GM06990 (cell line): ENCODE data around the gene MIEN1.

Experiments
- DNase-seq: peaks from one replicate; pipeline ENCODE4 v3.0.0-alpha.2; 2011; ENCODE audit not compliant: insufficient read length; ENCODE audit errors: extremely low read depth
- H3K27me3 ChIP-seq: replicated peaks from 2 replicates; pipeline ENCODE4 v1.6.0; 2011; ENCODE audit warnings: low read length; ENCODE audit not compliant: control insufficient read depth, insufficient read depth
- H3K36me3 ChIP-seq: 2 replicates; pipeline ENCODE4 v1.5.1; 2011; ENCODE audit warnings: low read length; ENCODE audit not compliant: control insufficient read depth, insufficient read depth
- H3K4me3 ChIP-seq: replicated peaks from 2 replicates; pipeline ENCODE4 v1.5.1; 2011; ENCODE audit warnings: low read depth, mild to moderate bottlenecking, control low read depth, low read length
- TF ChIP-seq, protein P1 (sequence below): IDR thresholded peaks from 2 replicates; pipeline ENCODE4 v1.5.1; 2011; ENCODE audit warnings: low read length, control low read depth, mild to moderate bottlenecking, inconsistent platforms; ENCODE audit not compliant: insufficient read depth, poor library complexity, severe bottlenecking

MIEN1 gene

DNA sequence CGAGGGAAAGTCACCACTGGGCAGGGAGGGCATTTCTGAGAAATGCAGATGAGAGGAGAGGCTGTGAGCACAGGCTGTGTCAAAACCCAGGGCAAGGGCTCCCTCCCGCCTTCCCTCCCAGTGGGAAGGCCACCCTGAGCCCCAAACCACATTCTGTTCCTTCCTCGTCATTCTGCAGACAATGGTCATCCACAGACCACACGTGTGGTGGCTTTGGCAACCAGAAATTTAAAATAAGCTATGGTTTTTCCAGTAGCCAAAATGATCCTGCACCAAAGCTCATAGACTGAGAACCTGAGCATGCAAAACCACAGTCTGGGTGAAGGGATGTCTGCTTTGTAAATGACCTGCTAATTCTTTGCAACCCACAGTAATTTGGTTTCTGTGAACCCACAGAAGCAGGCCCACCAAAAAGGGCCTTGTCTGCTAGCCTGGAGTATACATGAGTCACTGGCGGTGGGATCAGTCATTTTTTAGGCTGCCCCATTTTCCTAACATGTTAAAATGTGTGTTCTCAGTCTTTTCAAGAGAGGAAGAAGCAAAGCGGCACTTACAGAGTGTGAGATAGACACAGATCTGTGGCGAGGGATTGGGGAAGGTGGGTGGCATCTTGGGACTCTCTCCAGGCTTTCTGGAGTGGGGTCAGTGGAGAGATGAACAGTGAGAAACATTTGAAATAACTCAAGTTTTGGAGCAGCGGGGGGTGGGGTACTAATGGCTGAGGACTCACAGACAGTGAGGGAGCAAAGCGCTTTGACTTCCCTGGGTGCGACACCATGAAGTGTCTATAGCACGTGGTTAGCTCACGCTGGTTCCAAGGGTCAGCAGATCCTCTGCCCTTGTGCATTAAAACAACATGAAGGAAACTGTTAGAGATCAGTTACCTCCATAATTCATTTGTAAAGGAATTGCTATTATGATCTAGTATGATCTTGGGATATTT lies 27.9 kb upstream of the MIEN1 start:
- Histone ChIP-seq H3K4me3 (no peak overlapping the region), H3K36me3 (peaks cover 4% of the 10 kb centered on the region), H3K27me3 (no peaks in the 10 kb centered on the region)
- TF ChIP-seq, protein P1, sequence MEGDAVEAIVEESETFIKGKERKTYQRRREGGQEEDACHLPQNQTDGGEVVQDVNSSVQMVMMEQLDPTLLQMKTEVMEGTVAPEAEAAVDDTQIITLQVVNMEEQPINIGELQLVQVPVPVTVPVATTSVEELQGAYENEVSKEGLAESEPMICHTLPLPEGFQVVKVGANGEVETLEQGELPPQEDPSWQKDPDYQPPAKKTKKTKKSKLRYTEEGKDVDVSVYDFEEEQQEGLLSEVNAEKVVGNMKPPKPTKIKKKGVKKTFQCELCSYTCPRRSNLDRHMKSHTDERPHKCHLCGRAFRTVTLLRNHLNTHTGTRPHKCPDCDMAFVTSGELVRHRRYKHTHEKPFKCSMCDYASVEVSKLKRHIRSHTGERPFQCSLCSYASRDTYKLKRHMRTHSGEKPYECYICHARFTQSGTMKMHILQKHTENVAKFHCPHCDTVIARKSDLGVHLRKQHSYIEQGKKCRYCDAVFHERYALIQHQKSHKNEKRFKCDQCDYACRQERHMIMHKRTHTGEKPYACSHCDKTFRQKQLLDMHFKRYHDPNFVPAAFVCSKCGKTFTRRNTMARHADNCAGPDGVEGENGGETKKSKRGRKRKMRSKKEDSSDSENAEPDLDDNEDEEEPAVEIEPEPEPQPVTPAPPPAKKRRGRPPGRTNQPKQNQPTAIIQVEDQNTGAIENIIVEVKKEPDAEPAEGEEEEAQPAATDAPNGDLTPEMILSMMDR: no peak
- peak; percentile 62 for DNase-seq

DNA sequence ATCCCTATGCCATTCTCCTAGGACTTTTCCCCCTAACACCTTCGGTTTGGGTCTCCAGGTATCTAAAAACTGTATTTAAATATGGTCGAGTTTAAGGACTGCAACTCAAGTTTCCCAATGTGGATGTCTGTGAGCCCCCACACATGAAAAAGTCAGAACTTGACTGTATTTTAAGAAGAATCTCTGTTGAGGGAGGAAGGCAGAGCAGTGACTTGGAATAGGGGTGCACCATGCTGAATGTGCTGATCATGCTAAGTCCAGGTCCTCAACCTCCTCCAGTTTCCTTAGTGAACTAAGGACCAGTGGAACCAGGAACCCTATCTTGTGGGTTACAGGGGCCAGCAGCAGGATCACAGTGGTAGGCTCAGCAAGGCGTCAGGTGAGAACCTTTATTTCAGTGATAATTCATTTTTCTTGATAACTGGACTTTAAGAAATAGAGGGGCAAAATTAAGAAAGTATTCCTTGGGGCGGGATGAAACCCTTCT lies 26.9 kb upstream of the MIEN1 start:
- H3K4me3 ChIP-seq: no peak overlapping the region
- TF ChIP-seq, protein P1: no peak
- no peak for DNase-seq
- no peaks in the 10 kb centered on the region for H3K27me3 ChIP-seq
- H3K36me3 ChIP-seq: peaks cover 2% of the 10 kb centered on the region

DNA sequence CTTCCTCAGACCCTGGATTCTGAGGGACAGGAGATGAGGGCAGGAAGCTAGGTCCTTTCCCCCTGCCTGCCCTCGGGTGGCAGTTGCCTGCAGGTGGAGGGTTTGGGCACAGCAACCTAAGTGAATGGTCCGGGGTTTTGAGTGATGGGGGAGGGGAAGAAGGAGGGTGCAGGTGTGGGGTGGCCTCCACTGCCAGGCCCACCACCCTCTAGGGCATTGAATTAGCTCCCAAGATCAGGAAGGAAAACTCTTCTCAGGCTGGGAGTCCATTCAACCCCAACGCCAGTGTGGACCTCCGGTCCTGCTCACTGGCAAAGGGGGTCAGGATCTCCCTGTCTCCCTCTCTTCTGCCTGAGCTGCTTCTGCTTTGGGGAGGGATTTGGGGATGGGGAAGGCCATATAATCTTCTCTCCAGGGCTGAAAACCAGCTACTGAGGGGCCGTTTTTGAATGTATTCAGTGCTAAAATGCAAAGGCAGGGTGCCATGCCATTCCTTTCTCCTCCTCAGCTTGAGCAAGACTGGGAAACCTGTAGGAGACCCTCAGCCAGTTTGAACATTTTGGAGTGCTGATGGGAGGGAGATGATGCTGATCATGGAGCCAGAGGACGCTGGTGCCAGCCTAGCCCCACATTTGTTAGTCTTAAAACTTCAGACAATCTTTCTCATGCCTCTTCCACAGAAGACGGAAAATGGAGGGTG lies 26.2 kb upstream of the MIEN1 start:
- TF ChIP-seq, protein P1: no peak
- Histone ChIP-seq H3K4me3 (peak overlapping the region; percentile 21), H3K36me3 (no peaks in the 10 kb centered on the region; the same call in none of the 2 replicates), H3K27me3 (no peaks in the 10 kb centered on the region)
- peak; percentile 44 for DNase-seq

DNA sequence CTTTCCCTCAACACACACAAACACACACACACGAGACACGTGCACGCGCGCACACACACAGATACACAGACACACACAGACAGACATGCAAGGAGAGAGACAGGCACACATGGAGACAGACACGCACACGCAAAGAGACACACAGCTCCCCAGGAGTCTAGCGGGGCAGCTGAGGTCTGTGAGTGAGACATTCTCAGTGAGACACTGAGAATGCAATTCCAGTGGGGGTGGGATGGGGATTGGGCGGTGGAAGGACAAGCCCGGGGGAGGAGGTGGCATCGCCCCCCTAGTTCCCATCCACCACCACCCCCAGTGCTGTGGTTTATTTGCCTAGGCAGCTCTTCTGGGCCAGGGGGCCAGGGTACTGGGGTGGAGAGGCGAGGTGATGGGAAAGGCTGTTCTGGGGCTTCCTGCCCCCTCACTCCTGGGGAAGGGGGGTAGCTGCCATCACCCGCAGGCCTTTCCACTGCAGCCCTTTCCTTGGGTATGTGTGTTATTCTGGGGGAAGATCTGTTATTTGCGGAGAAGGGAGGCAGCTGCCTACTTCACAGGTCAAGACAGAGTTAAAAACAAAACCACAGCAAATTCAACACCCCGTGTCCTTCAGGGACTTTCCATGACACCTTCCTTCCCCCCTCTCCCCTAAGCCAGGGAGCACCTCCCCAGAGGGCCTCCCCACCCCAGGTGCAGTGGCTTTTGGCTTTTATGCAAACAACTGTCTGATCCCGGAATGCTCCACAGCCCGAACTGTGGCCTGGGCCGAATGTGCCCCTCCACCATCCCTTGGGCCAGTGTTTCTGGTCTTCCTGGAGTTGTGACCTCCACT lies 25.4 kb upstream of the MIEN1 start:
- TF ChIP-seq, protein P1: no peak
- DNase-seq: peak; percentile 80
- Histone ChIP-seq H3K36me3 (no peaks in the 10 kb centered on the region; the same call in none of the 2 replicates), H3K27me3 (no peaks in the 10 kb centered on the region), H3K4me3 (peak overlapping the region; percentile 69)

DNA sequence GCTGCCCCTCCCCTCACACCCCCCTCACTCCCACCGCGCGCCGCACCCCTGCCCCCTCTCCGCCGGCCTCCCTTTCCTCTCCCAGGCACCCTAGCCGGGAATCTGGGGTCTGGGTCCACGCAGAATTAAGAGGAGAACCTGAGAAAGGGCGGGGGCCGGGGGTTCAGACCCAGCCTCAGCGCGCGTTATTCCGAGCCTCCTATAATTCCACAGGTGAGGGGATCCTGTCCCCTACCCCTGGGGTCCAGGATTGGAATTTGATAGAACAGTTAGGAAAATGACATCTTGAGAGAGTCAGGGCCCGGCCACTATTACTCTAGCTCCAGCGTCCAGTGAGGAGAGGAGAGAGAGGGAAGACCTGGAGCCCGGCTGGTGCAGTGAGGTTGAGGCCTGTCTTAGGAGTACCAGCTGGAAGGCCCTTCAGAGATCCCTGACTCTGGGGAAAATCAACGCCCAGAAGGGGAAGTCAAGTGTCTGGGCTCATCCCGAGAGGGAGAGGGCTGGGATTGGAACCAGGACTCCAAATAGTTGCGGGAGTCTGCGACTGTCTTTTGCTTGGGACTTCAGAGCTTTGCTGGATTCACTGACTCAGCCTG lies 24.7 kb upstream of the MIEN1 start:
- Histone ChIP-seq H3K27me3 (no peaks in the 10 kb centered on the region), H3K36me3 (no peaks in the 10 kb centered on the region; the same call in 1 of the 2 replicates), H3K4me3 (peak overlapping the region; percentile 69)
- no peak for DNase-seq
- TF ChIP-seq, protein P1: no peak
